ENCODE results near the gene SH2D4B. TPM values are rescaled to one million over a fixed set of nuclear protein-coding genes. Genes with fewer than 3 reads are reported as not detected.

The SH2D4B gene
- total RNA-seq, 1 experiment from 2014 or later: 0.07 TPM

GRCh38 chr10:80662429-80663261 is 124.9 kb downstream of the SH2D4B start:
- Histone ChIP-seq H4K5ac (ENCODE audit: insufficient read length, low read depth, low read length) (no peak overlapping the region), H2AK5ac (ENCODE audit: insufficient read length, low read length) (no peak overlapping the region), H3K4me2 (ENCODE audit: insufficient read depth, insufficient read length, low read length) (peak overlapping the region; percentile 15), H3K9ac (ENCODE audit: extremely low read depth, insufficient read length, low read length) (no peak overlapping the region), H3K23me2 (ENCODE audit: insufficient read length, low read depth, low read length, poor library complexity, severe bottlenecking) (no peaks in the 10 kb centered on the region), H3K79me1 (ENCODE audit: insufficient read depth, low read depth, low read length, poor library complexity, severe bottlenecking) (no peaks in the 10 kb centered on the region), H2BK120ac (ENCODE audit: low read depth, low read length, poor library complexity, severe bottlenecking) (no peak overlapping the region), H4K8ac (replicated peaks; ENCODE audit: insufficient read length, low read depth, low read length) (no peak overlapping the region), H3K79me2 (ENCODE audit: insufficient read depth, low read length) (no peaks in the 10 kb centered on the region), H2BK20ac (ENCODE audit: low read depth, low read length, poor library complexity, severe bottlenecking) (no peak overlapping the region), H4K91ac (ENCODE audit: insufficient read length, low read depth, low read length) (no peak overlapping the region), H3K18ac (ENCODE audit: insufficient read length, low read depth, low read length) (no peak overlapping the region), H3K9me3 (ENCODE audit: control insufficient read depth, low read depth, low read length) (no peaks in the 10 kb centered on the region), H3K23ac (ENCODE audit: insufficient read length, low read depth, low read length) (no peak overlapping the region), H2BK12ac (ENCODE audit: insufficient read length, low read depth, low read length) (no peak overlapping the region), H3K27ac (ENCODE audit: insufficient read length, low read depth, low read length) (no peak overlapping the region), H3T11ph (ENCODE audit: low read length) (no peak overlapping the region), H3K4ac (ENCODE audit: low read depth, low read length) (no peak overlapping the region), H3K56ac (ENCODE audit: insufficient read length, low read depth, low read length) (no peak overlapping the region), H2AFZ (ENCODE audit: low read length) (no peak overlapping the region), H3K4me1 (ENCODE audit: insufficient read depth, low read length) (0 out of 2 replicates have a peak, but pooled peaks cover 2% of the 10 kb centered on the region), H2BK5ac (ENCODE audit: insufficient read length, low read length) (no peak overlapping the region), H3K27me3 (ENCODE audit: insufficient read depth, low read length) (no peaks in the 10 kb centered on the region), H3K14ac (ENCODE audit: insufficient read depth, low read length) (no peak overlapping the region), H4K20me1 (ENCODE audit: control insufficient read depth, insufficient read depth, insufficient read length) (no peaks in the 10 kb centered on the region), H2BK15ac (ENCODE audit: low read depth, low read length) (no peak overlapping the region)
- Mint-ChIP-seq H3K9me3 (no peaks in the 10 kb centered on the region), H3K4me1 (peaks cover 13% of the 10 kb centered on the region in 2 experiments; a peak in 3 of 4 replicates), H3K27ac (peak overlapping the region in 2 of 3 experiments; percentile 57 to 67; a peak in 3 of 7 replicates), H3K36me3 (ENCODE audit: insufficient read depth in 1 of 3, low read depth in 3 of 3) (no peaks in the 10 kb centered on the region), H3K27me3 (ENCODE audit: low read depth) (no peaks in the 10 kb centered on the region; the same call in none of the 2 replicates), H3K4me3 (peak overlapping the region; percentile 48 to 71)
- TF ChIP-seq CTCF (conservative IDR thresholded peaks at IDR 0.05): peak; percentile 89
- DNase-seq: peak; percentile 90
- WGBS (ENCODE audit: extremely low coverage, insufficient read length, low lambda C conversion rate): no CpG with 5 or more reads among the region's 19 CpGs
